ENCODE measurements around the gene MAP3K6.

MAP3K6 gene

DNA sequence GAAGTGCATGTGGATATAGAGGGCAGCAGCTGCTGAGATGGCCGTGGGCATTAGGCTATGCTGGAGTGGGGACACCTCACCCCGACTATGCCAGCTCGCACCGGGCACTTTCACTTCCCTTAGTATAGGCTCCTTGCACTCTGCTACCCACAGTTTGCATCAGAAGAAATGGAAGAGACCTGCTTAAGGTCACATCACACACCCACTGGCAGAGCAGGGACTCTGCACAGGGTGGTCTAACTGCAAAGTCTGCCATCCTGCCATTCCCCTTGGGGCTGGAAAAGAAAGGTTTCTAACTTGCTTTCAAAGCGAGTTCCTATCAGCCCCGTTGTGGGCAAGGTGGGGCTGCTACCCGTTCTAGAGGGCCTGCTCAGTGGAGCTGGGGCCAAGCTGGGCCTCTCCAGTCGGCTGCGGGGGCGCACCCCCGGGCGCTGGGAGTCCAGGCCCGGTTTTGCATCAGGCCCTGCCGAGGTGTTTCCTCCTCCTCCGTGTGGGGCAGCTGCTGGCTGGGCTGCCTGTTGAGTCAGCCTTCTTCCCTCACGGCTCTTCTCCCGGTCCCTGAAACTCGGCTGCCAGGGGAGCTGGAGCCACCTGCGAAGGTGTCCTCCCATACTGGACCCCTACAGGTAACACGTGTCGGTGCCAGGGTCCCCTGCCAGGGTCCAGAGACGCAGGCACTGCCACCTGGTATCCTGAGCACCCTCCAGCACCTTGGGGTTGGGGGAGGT lies 25.1 kb downstream of the MAP3K6 start, which contains the start of gene SYTL1:
TSS of gene SYTL1 (plus strand) at position 498 of the 728 bp plus-strand sequence. CDS start 3,313 bp downstream, outside the sequence.
- ChIA-PET CTCF (interaction anchor here (0.6 to 1.4 kb wide), 6 partner anchors 9 to 245 kb away, joined by 3 to 9 read pairs (median 4); no protein-coding TSS in a partner anchor), POLR2A (ENCODE audit: low non-redundant PET) (interaction anchor here (0.5 to 1.4 kb wide), 9 partner anchors 7 to 314 kb away, joined by 3 to 6 read pairs (median 3); no protein-coding TSS in a partner anchor)
- TF ChIP-seq CTCF (conservative IDR thresholded peaks at IDR 0.05; ENCODE audit: low read depth): no peak
- peak within 1 kb of the TSS; percentile 98 for H3K27ac ChIP-seq
- peak; percentile 84 for DNase-seq (ENCODE audit: low spot score)

GRCh38 chr1:27339213-27339612 lies 27.5 kb downstream of the MAP3K6 start:
- peak overlapping the region; percentile 98 for H3K27ac ChIP-seq
- no peak for TF ChIP-seq CTCF (conservative IDR thresholded peaks at IDR 0.05; ENCODE audit: low read depth)
- ChIA-PET CTCF (interaction anchor here (0.6 to 0.7 kb wide), 2 partner anchors 60 to 1910 kb away, joined by 3 to 4 read pairs; no protein-coding TSS in a partner anchor), POLR2A (ENCODE audit: low non-redundant PET) (no interaction called here)
- DNase-seq (ENCODE audit: low spot score): no peak

- POLR2A ChIA-PET (ENCODE audit: low non-redundant PET): no interaction called here
- CTCF ChIA-PET: interaction anchor here (0.6 kb wide), 1 partner anchor 1909 kb away, joined by 4 read pairs; no protein-coding TSS in a partner anchor
- peak overlapping the region; percentile 98 for H3K27ac ChIP-seq
- no peak for DNase-seq (ENCODE audit: low spot score)
- TF ChIP-seq CTCF (conservative IDR thresholded peaks at IDR 0.05; ENCODE audit: low read depth): no peak
Measured at GRCh38 chr1:27338751-27339150, 28.0 kb downstream of the MAP3K6 start.

GRCh38 chr1:27336756-27337155 lies 30.0 kb downstream of the MAP3K6 start:
- ChIA-PET CTCF (interaction anchor here (0.5 to 1.5 kb wide), 5 partner anchors 15 to 450 kb away, joined by 3 to 10 read pairs (median 3); partner anchors contain the start of gene MAP3K6), POLR2A (ENCODE audit: low non-redundant PET) (no interaction called here)
- H3K27ac ChIP-seq: peak overlapping the region; percentile 98
- no peak for TF ChIP-seq CTCF (conservative IDR thresholded peaks at IDR 0.05; ENCODE audit: low read depth)
- DNase-seq (ENCODE audit: low spot score): no peak

DNA sequence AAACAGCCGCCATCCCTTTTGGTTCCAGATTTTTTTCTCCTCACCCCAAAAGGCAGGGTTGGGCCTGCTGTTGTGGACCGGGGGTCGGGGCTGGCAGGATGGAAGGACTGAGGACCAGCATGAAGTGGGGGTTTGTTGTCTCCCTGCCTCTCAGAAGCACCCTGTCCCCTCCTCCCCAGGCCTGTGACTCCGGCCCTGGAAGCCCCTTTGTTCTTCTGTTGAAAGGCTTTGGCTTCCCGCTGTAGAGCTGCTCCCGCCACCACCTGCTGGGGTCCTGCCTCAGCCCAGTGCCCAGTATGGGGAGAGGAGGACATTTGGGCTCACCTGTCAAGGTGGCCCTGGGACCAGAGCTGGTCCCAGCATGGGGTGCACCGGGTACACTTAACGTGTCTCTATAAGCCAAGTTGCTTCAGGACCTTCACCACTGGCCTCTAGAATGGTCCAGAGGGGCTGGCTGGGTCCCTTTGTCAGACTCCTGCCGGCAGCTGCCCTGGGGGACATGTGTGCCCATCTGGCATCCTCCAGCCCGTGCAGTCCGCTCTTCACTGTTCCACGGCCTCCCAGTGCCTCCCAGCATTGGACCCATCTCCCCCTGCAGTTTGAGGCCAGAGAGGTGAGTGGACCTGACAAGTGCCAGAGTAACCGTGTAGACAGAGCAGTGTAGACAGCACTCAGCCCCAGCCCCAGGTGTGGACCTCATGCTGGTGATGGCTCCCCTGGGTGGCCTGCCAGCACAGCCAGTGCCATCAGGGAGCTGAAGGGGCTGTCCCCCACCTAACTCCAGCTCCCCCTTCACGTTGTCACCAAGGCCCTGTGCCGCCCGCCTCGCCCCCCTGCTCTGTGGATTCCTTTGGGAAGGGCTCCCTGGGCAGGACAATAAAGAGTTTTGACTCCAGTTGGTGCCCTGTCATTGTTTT lies 31.0 kb downstream of the MAP3K6 start:
- CTCF ChIA-PET: interaction anchor here (0.5 to 1.5 kb wide), 4 partner anchors 22 to 451 kb away, joined by 3 to 10 read pairs (median 3); partner anchors contain the start of gene MAP3K6
- POLR2A ChIA-PET (ENCODE audit: low non-redundant PET): no interaction called here
- DNase-seq (ENCODE audit: low spot score): no peak
- no peak for TF ChIP-seq CTCF (conservative IDR thresholded peaks at IDR 0.05; ENCODE audit: low read depth)
- peak overlapping the region; percentile 98 for H3K27ac ChIP-seq

Data from RWPE1 (cell line).